Liver (tissue), 9 donors: Measurements from ENCODE around the gene FIG4. TPM values are rescaled to one million over a fixed set of nuclear protein-coding genes. Genes with fewer than 3 reads are reported as not detected.
"Not testable (repeated sequence)": the region's sequence is repeated elsewhere in the genome, so short reads cannot be mapped to it uniquely, and the experiment has no call there.

ENCODE experiments used
- DNase-seq: peaks from one replicate; pipeline ENCODE4 v3.0.0-alpha.2; 2017; ENCODE audit warnings: low spot score
- H3K27ac ChIP-seq, 2 donors: one replicate each; pipeline ENCODE4 v1.7.0; 2013; ENCODE audit warnings: inconsistent platforms in 2 of 2, low read length in 2 of 2, control low read depth in 1 of 2, low read depth in 1 of 2, mild to moderate bottlenecking in 1 of 2
- H3K27me3 ChIP-seq, 4 donors: one replicate each; pipeline versions ENCODE4 v1.6.1 to v1.7.0; 2013; ENCODE audit warnings: low read length in 3 of 4, inconsistent platforms in 1 of 4, mild to moderate bottlenecking in 1 of 4, moderate library complexity in 1 of 4; ENCODE audit not compliant: control insufficient read depth in 4 of 4, insufficient read depth in 4 of 4
- H3K36me3 ChIP-seq, 4 donors: one replicate each; pipeline versions ENCODE4 v1.6.1 to v1.7.0; 2013; ENCODE audit warnings: low read length in 3 of 4, mild to moderate bottlenecking in 3 of 4, low read depth in 1 of 4, moderate library complexity in 1 of 4; ENCODE audit not compliant: control insufficient read depth in 4 of 4, insufficient read depth in 3 of 4
- H3K4me1 ChIP-seq, 4 donors: one replicate each; pipeline versions ENCODE4 v1.6.1 to v1.7.0; 2013; ENCODE audit warnings: low read length in 3 of 4, mild to moderate bottlenecking in 3 of 4, moderate library complexity in 1 of 4; ENCODE audit not compliant: control insufficient read depth in 4 of 4, insufficient read depth in 4 of 4
- H3K4me3 ChIP-seq, 3 donors: one replicate each; pipeline versions ENCODE4 v1.6.1 to v1.7.0; 2013; ENCODE audit warnings: low read length in 3 of 3, control low read depth in 1 of 3, low read depth in 1 of 3, mild to moderate bottlenecking in 1 of 3
- H3K9ac ChIP-seq, 2 donors: one replicate each; pipeline ENCODE4 v1.7.0; 2013; ENCODE audit warnings: low read length in 2 of 2, mild to moderate bottlenecking in 2 of 2, moderate library complexity in 2 of 2, control low read depth in 1 of 2, low read depth in 1 of 2
- H3K9me3 ChIP-seq, 4 donors: one replicate each; pipeline versions ENCODE4 v1.6.1 to v1.7.0; 2013; ENCODE audit warnings: low read length in 3 of 4; ENCODE audit not compliant: control insufficient read depth in 4 of 4
- CTCF ChIP-seq: fragments of 150-350 bp; IDR thresholded peaks from 2 replicates; pipeline ENCODE4 v1.5.1; 2017; ENCODE audit warnings: improper control_type of control experiment, low read depth, low read length; ENCODE audit not compliant: missing input control
- EGR1 ChIP-seq, 2 donors: IDR thresholded peaks; 2 replicates each; pipeline ENCODE4 v1.6.1; 2016 to 2018; ENCODE audit warnings: antibody characterized with exemption in 2 of 2, low read depth in 2 of 2
- FOXA1 ChIP-seq: IDR thresholded peaks from 2 replicates; pipeline ENCODE4 v1.6.1; 2016; ENCODE audit warnings: antibody characterized with exemption
- FOXA2 ChIP-seq: IDR thresholded peaks from 2 replicates; pipeline ENCODE4 v1.6.1; 2016; ENCODE audit warnings: antibody characterized with exemption
- HNF4A ChIP-seq, 2 donors: conservative IDR thresholded peaks; 2 replicates each; pipeline ENCODE4 v1.6.1; 2016; ENCODE audit warnings: antibody characterized with exemption in 2 of 2, mild to moderate bottlenecking in 2 of 2
- JUND ChIP-seq, 2 donors: IDR thresholded peaks; 2 replicates each; pipeline ENCODE4 v1.6.1; 2016; ENCODE audit warnings: antibody characterized with exemption in 2 of 2
- NR2F2 ChIP-seq: IDR thresholded peaks from 2 replicates; pipeline ENCODE4 v1.6.1; 2016; ENCODE audit warnings: antibody characterized with exemption
- RAD21 ChIP-seq, 2 donors: IDR thresholded peaks; 2 replicates each; pipeline ENCODE4 v1.6.1; 2016; ENCODE audit warnings: antibody characterized with exemption in 2 of 2, mild to moderate bottlenecking in 2 of 2
- REST ChIP-seq: IDR thresholded peaks from 2 replicates; pipeline ENCODE4 v1.6.1; 2016; ENCODE audit warnings: antibody characterized with exemption, mild to moderate bottlenecking
- RXRA ChIP-seq, 2 donors: IDR thresholded peaks; 2 replicates each; pipeline ENCODE4 v1.6.1; 2017 to 2018; ENCODE audit warnings: antibody characterized with exemption in 2 of 2, mild to moderate bottlenecking in 1 of 2
- SP1 ChIP-seq: IDR thresholded peaks from 2 replicates; pipeline ENCODE4 v1.6.1; 2018; ENCODE audit warnings: antibody characterized with exemption, mild to moderate bottlenecking
- TAF1 ChIP-seq: conservative IDR thresholded peaks from 2 replicates; pipeline ENCODE4 v1.6.1; 2016; ENCODE audit warnings: antibody characterized with exemption, mild to moderate bottlenecking
- WGBS: extraction: QIAGEN DNeasy Blood & Tissue Kit; methylation state at CpG from one replicate; pipeline ENCODE4 v1.1.7; 2013; 5-methylcytosine and 5-hydroxymethylcytosine counted together
- polyA plus RNA-seq, 2 donors: library from polyadenylated mRNA; stranded (reverse) in 1 of 2; unstranded in 1 of 2; fragments of 200-250 nt in 1 of 2; fragments of >200 nt in 1 of 2; fragmentation: Nextera tagmentation in 1 of 2; extraction: Ambion mirVana in 1 of 2; gene quantifications; one replicate each; pipeline versions ENCODE4 v1.2.1 to v1.2.3, GENCODE V29; 2013 to 2015
- total RNA-seq, 2 donors: library from RNA; depleted of rRNA; stranded (reverse); fragments of >200 nt; gene quantifications; one replicate each; pipeline ENCODE4 v1.2.3, GENCODE V29; 2014
- TF ChIP-seq, protein P1 (sequence below): IDR thresholded peaks from 2 replicates; pipeline ENCODE4 v1.6.1; 2016; ENCODE audit warnings: antibody characterized with exemption
- donor health status: healthy.
- donor health status: healthy.
- donor health status: healthy.
- donor health status: healthy.
- donor health status: healthy.

Gene FIG4
- total and polyA plus RNA-seq, 4 donors: 3.4 to 8.7 (median 4.6) TPM

DNA sequence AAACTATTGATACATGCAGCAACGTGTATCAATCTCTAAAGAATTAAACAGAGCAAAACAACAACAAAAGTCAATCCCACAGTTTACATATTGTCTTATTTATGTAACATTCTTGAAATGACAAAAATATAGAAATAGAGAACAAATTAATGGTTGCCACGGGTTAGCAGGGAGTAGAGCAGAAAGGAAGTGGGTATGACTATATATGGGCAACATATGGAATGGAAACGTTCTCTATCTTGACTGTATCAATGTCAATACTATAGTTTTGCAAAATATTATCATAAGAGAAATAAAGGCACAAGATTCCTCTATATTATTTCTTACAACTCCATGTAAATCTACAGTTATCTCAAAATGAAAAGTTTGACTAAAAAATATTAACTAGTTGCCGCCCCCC is 12.9 kb upstream of the FIG4 start:
- Histone ChIP-seq H3K9ac (no peak overlapping the region), H3K4me3 (no peak overlapping the region), H3K9me3 (no peaks in the 10 kb centered on the region), H3K27me3 (no peaks in the 10 kb centered on the region), H3K27ac (no peak overlapping the region), H3K4me1 (no peaks in the 10 kb centered on the region), H3K36me3 (no peaks in the 10 kb centered on the region)
- TF ChIP-seq RXRA (IDR thresholded peaks at IDR 0.05) (no peak), NR2F2 (no peak), FOXA1 (no peak), REST (no peak), JUND (IDR thresholded peaks at IDR 0.05) (no peak), FOXA2 (no peak), RAD21 (IDR thresholded peaks at IDR 0.05) (no peak), HNF4A (conservative IDR thresholded peaks at IDR 0.05) (no peak), CTCF (no peak), TAF1 (no peak), SP1 (no peak), EGR1 (IDR thresholded peaks at IDR 0.05; ENCODE audit: low read depth in 2 of 2) (no peak)
- TF ChIP-seq, protein P1, sequence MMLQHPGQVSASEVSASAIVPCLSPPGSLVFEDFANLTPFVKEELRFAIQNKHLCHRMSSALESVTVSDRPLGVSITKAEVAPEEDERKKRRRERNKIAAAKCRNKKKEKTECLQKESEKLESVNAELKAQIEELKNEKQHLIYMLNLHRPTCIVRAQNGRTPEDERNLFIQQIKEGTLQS: no peak
- no peak for DNase-seq
- 82% methylated on average over 4 of the region's 4 CpGs for WGBS

DNA sequence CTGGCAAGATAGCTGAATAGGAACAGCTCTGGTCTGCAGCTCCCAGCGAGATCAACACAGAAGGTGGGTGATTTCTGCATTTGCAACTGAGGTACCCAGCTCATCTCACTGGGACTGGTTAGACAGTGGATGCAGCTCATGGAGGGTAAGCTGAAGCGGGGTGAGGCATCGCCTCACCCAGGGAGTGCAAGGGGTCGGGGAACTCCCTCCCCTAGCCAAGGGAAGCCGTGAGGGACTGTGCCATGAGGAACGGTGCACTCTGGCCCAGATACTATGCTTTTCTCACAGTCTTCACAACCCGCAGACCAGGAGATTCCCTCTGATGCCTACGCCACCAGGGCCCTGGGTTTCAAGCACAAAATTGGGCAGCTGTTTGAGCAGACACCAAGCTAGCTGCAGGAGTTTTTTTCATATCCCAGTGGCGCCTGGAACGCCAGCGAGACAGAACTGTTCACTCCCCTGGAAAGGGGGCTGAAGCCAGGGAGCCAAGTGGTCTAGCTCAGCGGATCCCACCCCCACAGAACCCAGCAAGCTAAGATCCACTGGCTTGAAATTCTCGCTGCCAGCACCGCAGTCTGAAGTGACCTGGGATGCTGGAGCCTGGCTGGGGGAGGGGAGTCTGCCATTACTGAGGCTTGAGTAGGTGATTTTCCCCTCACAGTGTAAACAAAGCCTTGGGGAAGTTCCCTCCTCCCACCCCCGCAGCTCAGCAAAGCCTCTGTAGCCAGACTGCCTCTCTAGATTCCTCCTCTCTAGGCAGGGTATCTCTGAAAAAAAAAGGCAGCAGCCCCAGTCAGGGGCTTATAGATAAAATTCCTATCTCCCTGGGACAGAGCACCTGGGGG is 12.2 kb upstream of the FIG4 start:
- WGBS: 76% methylated on average over 15 of the region's 15 CpGs
- H3K4me3 ChIP-seq, DNase-seq: not testable (repeated sequence)

More for the DNA sequence above, 12.2 kb upstream of the FIG4 start:
- H3K27me3 ChIP-seq, H3K9ac ChIP-seq, H3K36me3 ChIP-seq, H3K4me1 ChIP-seq, H3K27ac ChIP-seq, H3K9me3 ChIP-seq: not testable (repeated sequence)
